ENCODE measurements around the gene FAM174C.

The FAM174C gene

DNA sequence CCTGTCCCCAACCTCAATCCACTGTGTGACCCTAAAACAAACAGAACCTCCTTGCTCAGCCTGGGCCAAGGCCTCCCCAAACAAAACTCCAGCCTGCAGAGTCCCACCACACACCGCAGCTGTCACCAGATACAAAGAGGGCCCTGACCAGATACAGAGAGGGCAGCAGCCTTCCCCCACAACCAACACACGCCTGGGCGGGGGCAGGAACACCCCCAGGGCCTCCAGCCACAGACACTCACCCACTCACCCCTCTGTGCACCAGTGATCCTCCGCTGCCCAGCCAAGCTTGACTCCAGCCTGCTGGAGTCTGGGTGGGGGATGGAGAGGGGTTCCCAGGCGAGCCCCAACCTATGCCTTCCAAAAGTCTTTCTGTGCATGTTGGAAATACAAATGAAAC, 12.1 kb upstream of the FAM174C start:
- no peak overlapping the region for H3K27ac ChIP-seq
- TF ChIP-seq, protein P1, sequence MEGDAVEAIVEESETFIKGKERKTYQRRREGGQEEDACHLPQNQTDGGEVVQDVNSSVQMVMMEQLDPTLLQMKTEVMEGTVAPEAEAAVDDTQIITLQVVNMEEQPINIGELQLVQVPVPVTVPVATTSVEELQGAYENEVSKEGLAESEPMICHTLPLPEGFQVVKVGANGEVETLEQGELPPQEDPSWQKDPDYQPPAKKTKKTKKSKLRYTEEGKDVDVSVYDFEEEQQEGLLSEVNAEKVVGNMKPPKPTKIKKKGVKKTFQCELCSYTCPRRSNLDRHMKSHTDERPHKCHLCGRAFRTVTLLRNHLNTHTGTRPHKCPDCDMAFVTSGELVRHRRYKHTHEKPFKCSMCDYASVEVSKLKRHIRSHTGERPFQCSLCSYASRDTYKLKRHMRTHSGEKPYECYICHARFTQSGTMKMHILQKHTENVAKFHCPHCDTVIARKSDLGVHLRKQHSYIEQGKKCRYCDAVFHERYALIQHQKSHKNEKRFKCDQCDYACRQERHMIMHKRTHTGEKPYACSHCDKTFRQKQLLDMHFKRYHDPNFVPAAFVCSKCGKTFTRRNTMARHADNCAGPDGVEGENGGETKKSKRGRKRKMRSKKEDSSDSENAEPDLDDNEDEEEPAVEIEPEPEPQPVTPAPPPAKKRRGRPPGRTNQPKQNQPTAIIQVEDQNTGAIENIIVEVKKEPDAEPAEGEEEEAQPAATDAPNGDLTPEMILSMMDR (conservative IDR thresholded peaks at IDR 0.05), result no peak

DNA sequence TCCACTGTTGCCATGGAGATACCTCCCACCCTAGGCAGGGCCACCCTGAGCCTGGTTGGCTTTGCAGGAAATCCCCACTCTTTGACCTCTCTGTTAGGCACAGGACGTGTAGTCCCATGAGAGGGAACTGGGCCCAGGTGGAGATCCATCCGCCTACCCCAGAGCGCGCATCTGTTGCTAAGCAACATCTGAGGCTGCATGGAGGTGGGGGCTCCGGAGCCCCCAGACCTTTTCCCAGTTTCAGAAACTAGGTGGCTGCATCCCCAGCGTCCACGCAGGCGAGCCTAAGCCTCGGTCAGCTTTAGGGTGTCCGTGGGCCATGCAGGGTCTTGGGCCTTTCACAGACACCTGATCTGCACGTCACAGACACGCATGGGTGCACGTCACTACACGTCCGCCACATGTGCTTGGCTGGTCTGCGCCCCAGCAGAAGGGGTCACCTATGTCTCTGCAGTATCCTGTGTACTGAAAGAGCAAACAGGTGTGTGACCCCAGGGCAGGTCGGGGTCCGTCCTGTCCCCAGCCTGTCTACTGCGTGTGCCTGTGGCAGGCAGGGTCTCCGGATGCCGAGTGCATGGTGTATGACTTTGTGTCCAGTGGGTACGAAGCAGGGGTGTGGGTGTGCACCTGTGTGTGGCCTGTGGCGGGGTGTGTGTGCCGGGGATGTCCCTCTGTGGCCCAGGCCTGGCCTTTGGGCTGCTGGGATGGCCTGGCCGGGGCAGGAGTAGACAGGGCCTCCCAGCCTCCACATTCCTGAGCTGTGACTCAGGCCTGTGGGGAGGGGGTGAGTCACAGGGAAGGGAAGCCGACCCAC, 10.3 kb upstream of the FAM174C start:
- peak overlapping the region; percentile 66; the same call in 1 of the 2 replicates for H3K27ac ChIP-seq
- TF ChIP-seq, protein P1 (conservative IDR thresholded peaks at IDR 0.05), result no peak

DNA sequence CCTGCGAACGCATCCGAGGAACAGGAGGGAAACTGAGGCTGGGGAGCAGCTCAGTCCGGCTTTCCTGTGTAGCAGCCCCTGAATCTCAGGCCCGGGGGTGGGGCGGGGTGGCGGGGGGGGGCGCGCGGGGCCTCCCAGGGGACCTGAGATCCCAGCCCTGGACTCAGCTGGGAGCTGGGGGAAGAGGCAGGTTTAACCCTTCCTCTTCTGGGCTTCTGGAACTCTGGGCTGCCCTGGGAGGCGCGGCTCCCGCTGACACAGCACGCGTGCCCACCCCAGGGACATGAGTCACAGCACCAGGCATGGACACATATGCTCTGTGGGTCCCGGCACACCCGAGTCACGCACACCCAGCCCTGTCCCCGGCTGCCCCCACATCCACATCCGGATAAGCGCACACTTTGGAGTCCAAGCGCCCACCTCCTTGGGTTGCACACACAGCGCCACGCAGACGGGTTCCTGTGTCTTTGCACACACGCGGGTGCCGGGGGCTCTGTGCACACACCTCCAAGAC, 9.7 kb upstream of the FAM174C start:
- TF ChIP-seq, protein P1 (conservative IDR thresholded peaks at IDR 0.05), result no peak
- peak overlapping the region; percentile 66 for H3K27ac ChIP-seq

DNA sequence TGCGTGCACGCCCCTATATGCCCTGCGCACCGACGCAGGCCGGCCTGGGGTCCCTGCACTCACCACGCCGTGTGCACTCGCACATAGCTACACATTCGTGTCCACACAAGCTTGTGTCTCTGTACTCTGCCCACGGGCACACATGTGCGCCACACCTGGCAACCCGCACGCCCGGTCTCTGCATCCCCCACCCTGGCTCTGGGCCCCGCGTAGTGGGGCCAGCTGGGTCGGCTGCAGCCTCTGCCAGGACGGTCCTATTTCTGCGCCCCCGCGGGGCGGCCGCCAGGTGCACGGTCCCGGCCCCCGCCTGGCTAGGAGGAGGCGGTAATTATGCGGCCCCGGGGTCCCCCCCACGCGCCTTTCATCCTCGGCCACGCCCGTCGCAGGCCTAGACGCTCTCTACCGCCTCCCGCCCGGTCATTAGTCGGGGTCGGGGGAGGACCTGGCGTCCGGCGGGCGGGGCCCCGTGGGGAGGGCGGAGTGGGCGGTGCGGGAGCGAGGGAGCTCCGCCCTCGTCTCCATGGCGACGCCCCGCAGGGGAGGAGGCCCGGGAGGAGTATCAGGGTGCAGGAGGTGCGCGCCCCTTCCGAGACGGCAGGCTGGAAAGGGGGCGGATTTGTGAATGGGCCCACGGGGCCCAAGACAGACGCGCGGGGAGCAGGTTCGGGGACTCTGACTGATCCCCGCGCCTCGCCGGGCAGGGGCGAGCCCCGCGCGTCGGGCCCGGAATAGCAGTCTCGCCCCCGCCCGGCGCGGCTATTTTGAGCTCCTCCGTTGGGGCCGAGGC, 9.0 kb upstream of the FAM174C start:
- TF ChIP-seq, protein P1 (conservative IDR thresholded peaks at IDR 0.05), result no peak
- H3K27ac ChIP-seq, result peak overlapping the region; percentile 66

DNA sequence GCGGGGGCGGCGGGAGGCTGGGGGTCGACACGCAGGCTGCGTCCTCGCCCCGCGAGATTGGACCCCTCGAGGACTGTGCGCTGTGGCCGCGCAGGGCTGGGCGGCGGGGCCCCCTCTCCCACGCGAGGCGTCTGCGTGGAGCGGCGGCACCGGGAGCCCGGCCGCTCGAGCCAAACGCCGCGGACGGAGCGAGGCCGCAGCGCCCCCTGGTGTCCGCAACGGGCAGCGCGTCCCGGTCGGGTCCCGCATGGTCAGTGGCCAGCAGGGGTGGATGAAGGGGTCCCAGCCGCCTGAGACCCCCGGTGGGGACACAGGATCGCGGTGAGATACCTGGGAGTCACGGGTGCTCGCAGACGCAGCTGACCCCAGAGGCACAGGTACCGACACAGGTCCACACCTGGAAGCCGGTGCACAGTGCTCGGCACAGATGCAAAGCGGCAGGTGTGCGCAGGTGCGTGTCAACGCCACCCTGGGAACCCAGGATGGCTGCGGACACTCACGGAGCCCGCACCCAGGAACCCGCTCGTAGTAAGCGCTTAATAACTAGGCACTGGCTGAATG, 8.3 kb upstream of the FAM174C start:
- TF ChIP-seq, protein P1 (conservative IDR thresholded peaks at IDR 0.05), result peak; percentile 95
- H3K27ac ChIP-seq, result peak overlapping the region; percentile 66

DNA sequence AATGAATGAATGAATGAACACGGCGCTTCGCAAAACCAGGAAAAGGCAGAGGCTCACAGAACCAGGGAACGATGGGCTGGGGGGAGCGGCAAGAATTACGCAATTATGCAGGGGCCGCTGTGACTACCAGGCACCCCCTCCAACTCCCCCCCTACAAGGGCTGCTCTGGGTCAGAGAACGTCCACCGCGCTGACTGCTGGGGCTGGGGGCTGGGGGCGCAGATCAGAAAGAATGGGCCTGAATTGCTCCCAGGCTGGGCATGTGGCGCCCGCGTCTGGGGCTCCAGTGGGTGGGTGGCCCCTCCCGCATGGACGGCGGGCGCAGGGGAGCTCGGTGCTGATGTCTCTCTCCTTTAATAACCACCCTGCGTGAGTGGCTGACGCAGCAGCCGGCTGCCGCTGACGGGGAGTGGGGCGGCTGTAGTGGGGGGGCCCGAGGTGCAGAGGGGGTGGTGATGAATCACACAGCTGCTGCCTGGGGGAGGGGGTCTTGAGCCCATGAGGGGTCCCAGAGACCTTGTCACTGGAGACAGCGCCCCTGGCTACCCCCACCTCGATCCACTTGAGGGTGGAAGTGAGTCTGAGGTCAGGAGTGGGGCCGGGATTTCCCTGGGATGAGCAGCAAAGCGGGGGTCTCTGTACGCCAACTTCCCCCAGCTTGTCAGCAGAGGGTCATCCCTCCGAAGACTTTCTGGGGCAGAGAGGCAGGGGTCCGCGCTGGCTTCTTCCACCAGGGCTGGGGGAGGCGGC, 7.7 kb upstream of the FAM174C start:
- peak overlapping the region; percentile 66; the same call in 1 of the 2 replicates for H3K27ac ChIP-seq

More for the DNA sequence above, 7.7 kb upstream of the FAM174C start:
- TF ChIP-seq, protein P1 (conservative IDR thresholded peaks at IDR 0.05), result no peak
